Prostate gland (tissue), 2 donors: Measurements from ENCODE around the gene MTHFD2.

Experiments
- POLR2A ChIP-seq: fragments of 450-650 bp; IDR thresholded peaks from one replicate; pipeline ENCODE4 v1.6.1; 2016; ENCODE audit warnings: antibody characterized with exemption, mild to moderate bottlenecking
- TF ChIP-seq, protein P1 (sequence below), 4 experiments: fragments of 200-600 bp in 2 of 4; fragments of 450-650 bp in 2 of 4; sonication (generic) in 2 of 4; IDR thresholded peaks; 1 replicate in 3 of 4; 2 replicates in 1 of 4; pipeline ENCODE4 v1.5.1; 2016 to 2019; ENCODE audit warnings: antibody characterized with exemption in 4 of 4, mild to moderate bottlenecking in 2 of 4, moderate library complexity in 2 of 4

DNA sequence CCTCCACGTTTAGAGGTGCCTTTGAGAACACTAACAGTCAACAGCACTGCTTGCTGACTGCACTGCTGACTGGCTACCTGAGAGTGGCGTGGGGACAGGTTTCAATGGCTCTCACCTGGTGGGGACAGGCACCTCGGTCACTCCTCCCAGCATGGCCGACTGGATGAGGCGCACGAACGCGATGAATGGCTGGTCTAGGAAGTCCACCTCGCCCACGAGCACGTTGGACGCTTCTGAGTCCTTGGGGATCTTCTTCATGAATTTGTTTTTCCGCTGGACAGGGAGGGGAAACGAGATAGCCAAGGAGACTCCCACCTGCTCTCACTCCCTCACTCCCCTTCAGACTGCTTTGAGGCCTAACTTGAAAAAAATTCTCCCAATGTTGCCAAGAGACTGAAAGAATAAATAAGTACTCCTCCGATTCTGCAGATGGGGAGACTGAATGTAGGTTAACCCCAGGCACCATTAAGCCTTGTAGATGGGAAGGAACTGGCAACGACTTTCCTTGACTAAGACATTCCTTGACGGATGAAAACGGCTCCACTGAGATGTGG lies 57.3 kb downstream of the MTHFD2 start:
- no peak for TF ChIP-seq POLR2A
- TF ChIP-seq, protein P1, sequence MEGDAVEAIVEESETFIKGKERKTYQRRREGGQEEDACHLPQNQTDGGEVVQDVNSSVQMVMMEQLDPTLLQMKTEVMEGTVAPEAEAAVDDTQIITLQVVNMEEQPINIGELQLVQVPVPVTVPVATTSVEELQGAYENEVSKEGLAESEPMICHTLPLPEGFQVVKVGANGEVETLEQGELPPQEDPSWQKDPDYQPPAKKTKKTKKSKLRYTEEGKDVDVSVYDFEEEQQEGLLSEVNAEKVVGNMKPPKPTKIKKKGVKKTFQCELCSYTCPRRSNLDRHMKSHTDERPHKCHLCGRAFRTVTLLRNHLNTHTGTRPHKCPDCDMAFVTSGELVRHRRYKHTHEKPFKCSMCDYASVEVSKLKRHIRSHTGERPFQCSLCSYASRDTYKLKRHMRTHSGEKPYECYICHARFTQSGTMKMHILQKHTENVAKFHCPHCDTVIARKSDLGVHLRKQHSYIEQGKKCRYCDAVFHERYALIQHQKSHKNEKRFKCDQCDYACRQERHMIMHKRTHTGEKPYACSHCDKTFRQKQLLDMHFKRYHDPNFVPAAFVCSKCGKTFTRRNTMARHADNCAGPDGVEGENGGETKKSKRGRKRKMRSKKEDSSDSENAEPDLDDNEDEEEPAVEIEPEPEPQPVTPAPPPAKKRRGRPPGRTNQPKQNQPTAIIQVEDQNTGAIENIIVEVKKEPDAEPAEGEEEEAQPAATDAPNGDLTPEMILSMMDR (IDR thresholded peaks at IDR 0.05): no peak
